GM19351 (cell line): ENCODE measurements around the gene WBP1L.
"Not testable (repeated sequence)": the region's sequence is repeated elsewhere in the genome, so short reads cannot be mapped to it uniquely, and the experiment has no call there.

ENCODE experiments used
- ATAC-seq: cut with Tn5 transposase; IDR thresholded peaks from one replicate; pipeline ENCODE4 v1.9.1; 2021; ENCODE audit warnings: mild to moderate bottlenecking, moderate library complexity; ENCODE audit not compliant: unreplicated experiment

The WBP1L gene

GRCh38 chr10:102721954-102722353, 21.8 kb upstream of the WBP1L start:
- no peak for ATAC-seq

GRCh38 chr10:102723989-102724388, 19.8 kb upstream of the WBP1L start:
- no peak for ATAC-seq

- no peak for ATAC-seq
Observed at GRCh38 chr10:102726274-102726673, 17.5 kb upstream of the WBP1L start.

- no peak for ATAC-seq
Observed at GRCh38 chr10:102727037-102727818, 16.5 kb upstream of the WBP1L start.

GRCh38 chr10:102729029-102730026, 14.4 kb upstream of the WBP1L start:
- ATAC-seq, result no peak

- ATAC-seq, result no peak
Observed at GRCh38 chr10:102731222-102731800, 12.4 kb upstream of the WBP1L start.

GRCh38 chr10:102732661-102733060, 11.1 kb upstream of the WBP1L start:
- no peak for ATAC-seq

GRCh38 chr10:102735065-102735562, 8.6 kb upstream of the WBP1L start:
- ATAC-seq, result no peak

GRCh38 chr10:102738692-102739121, 5.0 kb upstream of the WBP1L start:
- ATAC-seq, result no peak

- no peak for ATAC-seq
Observed at GRCh38 chr10:102740229-102740628, 3.5 kb upstream of the WBP1L start.

- ATAC-seq, result no peak
Observed at GRCh38 chr10:102741726-102742237, 2.0 kb upstream of the WBP1L start.

GRCh38 chr10:102742313-102742712, 1.4 kb upstream of the WBP1L start:
- ATAC-seq, result not testable (repeated sequence)

GRCh38 chr10:102743078-102743587, 615 bp upstream of the WBP1L start:
- ATAC-seq, result no peak

- ATAC-seq, result peak; percentile 12
Observed at GRCh38 chr10:102744374-102745051, 765 bp downstream of the WBP1L start.

- no peak for ATAC-seq
Observed at GRCh38 chr10:102745157-102745556, 1.4 kb downstream of the WBP1L start.

- no peak for ATAC-seq
Observed at GRCh38 chr10:102752266-102752930, 8.7 kb downstream of the WBP1L start.

GRCh38 chr10:102752934-102753664, 9.4 kb downstream of the WBP1L start:
- no peak for ATAC-seq

GRCh38 chr10:102753718-102754117, 10.0 kb downstream of the WBP1L start:
- ATAC-seq, result no peak

- ATAC-seq, result no peak
Observed at GRCh38 chr10:102757323-102757722, 13.6 kb downstream of the WBP1L start.
